K562 (cell line): ENCODE measurements around the gene NYAP2. TPM values are rescaled to one million over a fixed set of nuclear protein-coding genes. Genes with fewer than 3 reads are reported as not detected.
A peak's percentile ranks its signal among the peaks of the same experiment; 100 is the strongest.

Experiments used
- ATAC-seq: fragments of 200-7000 bp; cut with Tn5 transposase; 3 replicates; pipeline ENCODE4 v1.9.1; 2020; ENCODE audit warnings: moderate library complexity
- BruUV-seq: library from RNA; stranded (reverse); fragments of 400-500 nt; replicated peaks from 2 replicates; lab custom pipeline; 2021; lab: Mats Ljungman, UMichigan
- CTCF ChIA-PET: fragments of 300-600 bp; formaldehyde crosslinking; extraction: SDS; loops from one replicate; lab custom pipeline; 2021; ENCODE audit warnings: low intra/inter-chr PET ratio; lab: Yijun Ruan, JAX
- POLR2A ChIA-PET: fragments of 300-600, 350-650 bp; sonication (Branson Sonifier 250); formaldehyde crosslinking; extraction: SDS; loops from one replicate; lab custom pipeline; 2021; ENCODE audit warnings: antibody characterized with exemption, inconsistent platforms; lab: Yijun Ruan, JAX
- DNase-seq, 4 experiments: peaks; one replicate each; pipeline versions ENCODE4 v3.0.0 to v3.0.0-alpha.2; 2011 to 2018; ENCODE audit warnings: low spot score in 3 of 4, mixed read lengths in 3 of 4; ENCODE audit errors: extremely low read depth in 1 of 4
- FAIRE-seq: peaks from 2 replicates; lab custom pipeline; 2011; peaks lifted over from hg19 to GRCh38; lab: Jason Lieb, UNC
- H2AFZ ChIP-seq: 2 replicates; pipeline ENCODE4 v1.6.0; 2011; ENCODE audit warnings: low read depth, low read length, control low read depth, inconsistent platforms
- H3K27ac ChIP-seq: fragments of 200-600 bp; 3 replicates; pipeline ENCODE4 v1.8.0; 2011; ENCODE audit warnings: low read depth, mild to moderate bottlenecking, control low read depth, inconsistent platforms, low read length, moderate library complexity, mixed read lengths; ENCODE audit errors: extremely low read depth
- H3K27me3 ChIP-seq, 2 experiments: fragments of 300-600 bp in 1 of 2; 2 replicates in 1 of 2; 3 replicates in 1 of 2; pipeline versions ENCODE4 v1.6.0 to v1.8.0; 2011; ENCODE audit warnings: inconsistent platforms in 2 of 2, low read length in 2 of 2, mild to moderate bottlenecking in 1 of 2, mixed read lengths in 1 of 2, moderate library complexity in 1 of 2; ENCODE audit not compliant: control insufficient read depth in 2 of 2, insufficient read depth in 2 of 2
- H3K36me3 ChIP-seq: fragments of 300-600 bp; 3 replicates; pipeline ENCODE4 v1.8.0; 2011; ENCODE audit warnings: mild to moderate bottlenecking, low read length, inconsistent platforms; ENCODE audit not compliant: control insufficient read depth, insufficient read depth
- H3K4me1 ChIP-seq, 2 experiments: fragments of 200-600 bp in 1 of 2; replicated peaks in 1 of 2; 2 replicates in 1 of 2; 3 replicates in 1 of 2; pipeline versions ENCODE4 v1.5.1 to v1.8.0; 2011; ENCODE audit warnings: inconsistent platforms in 2 of 2, low read length in 2 of 2, mild to moderate bottlenecking in 1 of 2, mixed read lengths in 1 of 2, moderate library complexity in 1 of 2; ENCODE audit not compliant: control insufficient read depth in 2 of 2, insufficient read depth in 2 of 2
- H3K4me2 ChIP-seq: 2 replicates; pipeline ENCODE4 v1.6.1; 2011; ENCODE audit warnings: low read length, control low read depth, inconsistent platforms, mixed read lengths; ENCODE audit not compliant: insufficient read depth
- H3K4me3 ChIP-seq: fragments of 200-600 bp; sonication (generic), shearing (Covaris generic); 2 replicates; pipeline ENCODE4 v1.5.1; 2016; ENCODE audit warnings: control low read depth, inconsistent platforms
- H3K79me2 ChIP-seq: fragments of 200-600 bp; 3 replicates; pipeline ENCODE4 v1.8.0; 2011; ENCODE audit warnings: low read length, inconsistent platforms; ENCODE audit not compliant: control insufficient read depth, insufficient read depth
- H3K9ac ChIP-seq, 2 experiments: 2 replicates each; pipeline versions ENCODE4 v1.6.0 to v1.6.1; 2011; ENCODE audit warnings: low read depth in 2 of 2, low read length in 2 of 2, control low read depth in 1 of 2, inconsistent platforms in 1 of 2, mild to moderate bottlenecking in 1 of 2, mixed read lengths in 1 of 2; ENCODE audit not compliant: insufficient read depth in 1 of 2
- H3K9me1 ChIP-seq: one replicate; pipeline ENCODE4 v1.6.0; 2011; ENCODE audit warnings: inconsistent platforms, mild to moderate bottlenecking, low read length, moderate library complexity; ENCODE audit not compliant: control insufficient read depth, insufficient read depth
- H3K9me3 ChIP-seq: replicated peaks from 2 replicates; pipeline ENCODE4 v1.5.1; 2011; ENCODE audit warnings: low read depth, low read length, inconsistent platforms; ENCODE audit not compliant: control insufficient read depth, insufficient read depth
- H4K20me1 ChIP-seq: replicated peaks from 2 replicates; pipeline ENCODE4 v1.6.1; 2011; ENCODE audit warnings: low read length, inconsistent platforms, mixed read lengths; ENCODE audit not compliant: control insufficient read depth, insufficient read depth
- CREB5 ChIP-seq: fragments of 250-450 bp; sonication (Bioruptor Pico); IDR thresholded peaks from 2 replicates; pipeline ENCODE4 v1.5.0; 2020; ENCODE audit warnings: mild to moderate bottlenecking
- EHMT2 ChIP-seq: fragments of 450-650 bp; IDR thresholded peaks from 2 replicates; pipeline ENCODE4 v1.6.1; 2018; ENCODE audit warnings: antibody characterized with exemption
- MCM7 ChIP-seq, 2 experiments: fragments of 450-650 bp; IDR thresholded peaks; 2 replicates each; pipeline ENCODE4 v1.6.1; 2016 to 2018
- MIER1 ChIP-seq: fragments of 450-650 bp; IDR thresholded peaks from 2 replicates; pipeline ENCODE4 v1.6.1; 2016; ENCODE audit warnings: antibody characterized with exemption, mild to moderate bottlenecking, low read depth
- REST ChIP-seq, 2 experiments: fragments of 450-650 bp; formaldehyde crosslinking in 1 of 2; IDR thresholded peaks; 2 replicates each; pipeline versions ENCODE4 v1.4.0 to v1.6.1; 2014 to 2020; ENCODE audit warnings: mild to moderate bottlenecking in 2 of 2, borderline replicate concordance in 1 of 2, low read depth in 1 of 2
- ZNF280B ChIP-seq: fragments of 250-450 bp; sonication (Bioruptor Pico); IDR thresholded peaks from 2 replicates; pipeline ENCODE4 v1.5.1; 2021; ENCODE audit warnings: mild to moderate bottlenecking
- WGBS: fragments of 100-300 bp; shearing (Covaris generic); methylation state at CpG from one replicate; pipeline ENCODE4 v1.1.6; 2016; ENCODE audit warnings: low coverage, mixed read lengths; ENCODE audit not compliant: insufficient coverage; ENCODE audit errors: missing lambda C conversion rate; 5-methylcytosine and 5-hydroxymethylcytosine counted together
- in situ Hi-C: fragments of 300-500 bp; cut with MboI; formaldehyde crosslinking; loops from 4 replicates; pipeline ENCODE4 v1.15.0; 2018; ENCODE audit warnings: inconsistent platforms, mixed read lengths
- intact Hi-C: fragments of 100-400 bp; cut with micrococcal nuclease; formaldehyde crosslinking; loops from 2 replicates; pipeline ENCODE4 v1.14.2; 2022
- polyA plus RNA-seq, 8 experiments: library from polyadenylated mRNA; depleted of rRNA in 4 of 8; stranded (reverse) in 5 of 8; unstranded in 3 of 8; fragments of >200 nt; fragmentation: Nextera tagmentation in 2 of 8; fragmentation: Illumina TruSeq in 1 of 8; extraction: Ambion mirVana in 2 of 8; extraction: Trizol in 1 of 8; gene quantifications; 2 replicates each; pipeline versions ENCODE4 v1.2.1 to v1.2.3, GENCODE V29; 2011 to 2014; ENCODE audit warnings: inconsistent platforms in 1 of 8, missing spikeins in 1 of 8
- total RNA-seq, 7 experiments: library from RNA; depleted of rRNA in 6 of 7; stranded (reverse); fragments of >200 nt in 6 of 7; fragmentation: Illumina TruSeq in 2 of 7; extraction: Trizol in 2 of 7; gene quantifications; 2 replicates each; pipeline versions ENCODE4 v1.2.1 to v1.2.3, GENCODE V29; 2011 to 2021; ENCODE audit warnings: low replicate concordance in 1 of 7
- TF ChIP-seq, protein P1 (sequence below): fragments of 250-450 bp; sonication (Bioruptor Pico); IDR thresholded peaks from 2 replicates; pipeline ENCODE4 v1.8.0; 2021; ENCODE audit warnings: mild to moderate bottlenecking, moderate library complexity

NYAP2 gene
- total and polyA plus RNA-seq, 9 of the 15 experiments (the other 6 are each of a cell fraction or from before 2014, with no cell fraction given) = 0.03 to 0.04 (median 0.04) TPM; not detected in 3

- TF ChIP-seq, protein P1, sequence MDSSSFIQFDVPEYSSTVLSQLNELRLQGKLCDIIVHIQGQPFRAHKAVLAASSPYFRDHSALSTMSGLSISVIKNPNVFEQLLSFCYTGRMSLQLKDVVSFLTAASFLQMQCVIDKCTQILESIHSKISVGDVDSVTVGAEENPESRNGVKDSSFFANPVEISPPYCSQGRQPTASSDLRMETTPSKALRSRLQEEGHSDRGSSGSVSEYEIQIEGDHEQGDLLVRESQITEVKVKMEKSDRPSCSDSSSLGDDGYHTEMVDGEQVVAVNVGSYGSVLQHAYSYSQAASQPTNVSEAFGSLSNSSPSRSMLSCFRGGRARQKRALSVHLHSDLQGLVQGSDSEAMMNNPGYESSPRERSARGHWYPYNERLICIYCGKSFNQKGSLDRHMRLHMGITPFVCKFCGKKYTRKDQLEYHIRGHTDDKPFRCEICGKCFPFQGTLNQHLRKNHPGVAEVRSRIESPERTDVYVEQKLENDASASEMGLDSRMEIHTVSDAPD (CRISPR knock-in tag) = no peak
- TF ChIP-seq ZNF280B (CRISPR knock-in tag) = no peak
- TF ChIP-seq, all 486 proteins: peak for 0
Observed at GRCh38 chr2:225398372-225398771, 1.1 kb upstream of the NYAP2 start (continued).

DNA sequence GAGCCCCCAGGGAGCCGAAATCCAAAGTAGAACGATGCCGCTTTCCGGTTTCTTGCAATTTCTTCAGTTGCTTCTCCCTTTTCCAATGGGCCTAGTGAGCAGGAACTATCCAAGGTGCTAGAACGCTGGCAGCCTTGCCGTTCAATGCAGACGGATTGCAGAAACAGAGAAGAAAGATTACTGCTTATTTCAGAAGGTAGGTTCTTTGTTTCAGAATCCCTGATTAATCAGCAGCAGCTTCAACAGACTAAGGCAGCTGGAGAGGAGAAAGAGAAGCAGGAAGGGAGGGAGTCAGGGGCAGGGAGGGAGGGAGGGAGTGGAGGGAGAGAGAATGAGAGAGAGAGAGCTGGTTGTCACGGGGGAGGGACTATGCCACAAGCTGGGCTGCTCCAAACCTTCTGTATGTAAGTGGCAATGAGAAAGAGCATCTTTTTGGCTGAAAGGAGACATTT, 576 bp downstream of the NYAP2 start:
- Histone ChIP-seq H3K9me3 (no peaks in the 10 kb centered on the region), H3K36me3 (no peaks in the 10 kb centered on the region), H3K4me2 (no peak overlapping the region), H3K9ac (no peak overlapping the region), H3K27me3 (no peaks in the 10 kb centered on the region), H3K27ac (no peak overlapping the region), H4K20me1 (no peaks in the 10 kb centered on the region), H2AFZ (no peak overlapping the region), H3K4me1 (no peaks in the 10 kb centered on the region), H3K4me3 (no peak overlapping the region), H3K79me2 (no peaks in the 10 kb centered on the region), H3K9me1 (no peaks in the 10 kb centered on the region)
- DNase-seq = peak in 1 of 4 experiments; percentile 24
- no TSS peak for BruUV-seq
- 0% methylated on average over 4 of the region's 8 CpGs for WGBS
- POLR2A ChIA-PET = no interaction called here
- TF ChIP-seq CREB5 (no peak), MIER1 (0 out of 2 replicates have a peak, but pooled peaks have one; percentile 63), MCM7 (IDR thresholded peaks at IDR 0.05) (no peak), REST (IDR thresholded peaks at IDR 0.05; ENCODE audit: borderline replicate concordance) (peak; percentile 86), REST (CRISPR knock-in tag; IDR thresholded peaks at IDR 0.05; ENCODE audit: low read depth) (peak; percentile 80), EHMT2 (peak; percentile 69)
- no peak for ATAC-seq
- FAIRE-seq = no peak
- CTCF ChIA-PET = no interaction called here
- in situ Hi-C loops = no loop called here
- intact Hi-C loops = no loop called here
